DMS 273 treated with DMSO at 0.1 percent for 48 hours (cell line): ENCODE data around the gene C15orf62.

Source experiments
- DNase-seq: peaks from one replicate; lab custom pipeline; 2025; lab: John Stamatoyannopoulos, UW

Gene C15orf62

GRCh38 chr15:40755812-40756208, 14.0 kb upstream of the C15orf62 start:
- DNase-seq: no peak

DNA sequence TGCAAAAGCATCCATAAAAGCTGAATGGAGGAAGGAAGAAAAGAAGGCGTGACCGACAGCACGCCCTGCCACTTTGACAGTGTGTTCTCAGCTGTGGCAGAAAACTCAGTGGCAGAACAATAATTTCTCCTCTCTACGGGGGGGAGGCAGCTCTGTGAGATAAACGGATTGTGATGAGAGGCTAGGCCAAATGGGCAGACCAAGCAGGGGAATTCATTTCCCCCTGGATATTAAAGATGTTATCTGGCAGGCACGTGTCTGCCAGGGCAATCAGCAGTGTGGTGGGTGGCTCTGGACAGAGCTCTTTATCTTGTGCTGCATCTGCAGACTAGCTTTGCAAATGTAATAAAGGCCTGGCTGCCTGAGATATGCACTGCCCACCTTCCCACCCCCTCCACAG, 12.8 kb upstream of the C15orf62 start:
- DNase-seq: no peak

DNA sequence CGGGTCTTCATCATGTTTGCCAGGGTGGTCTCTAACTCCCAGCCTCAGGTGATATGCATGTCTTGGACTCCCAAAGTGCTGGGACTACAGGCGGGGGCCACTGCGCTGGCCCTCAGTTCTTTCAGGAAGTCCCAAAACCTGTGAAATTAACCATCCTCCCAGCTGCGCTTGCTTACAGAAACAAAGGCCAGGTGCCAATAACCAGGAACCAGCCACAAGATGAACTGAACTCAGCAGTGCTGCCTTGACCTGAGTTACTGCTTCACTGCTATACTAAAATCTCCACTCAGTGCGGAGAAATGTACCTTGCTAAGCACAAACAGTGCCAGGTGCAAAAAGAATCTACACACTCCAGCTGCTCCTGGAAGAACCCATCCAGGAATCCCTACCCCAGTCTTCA, 9.8 kb upstream of the C15orf62 start:
- DNase-seq: no peak

- no peak for DNase-seq
Measured at GRCh38 chr15:40762919-40763800, 6.6 kb upstream of the C15orf62 start.

DNA sequence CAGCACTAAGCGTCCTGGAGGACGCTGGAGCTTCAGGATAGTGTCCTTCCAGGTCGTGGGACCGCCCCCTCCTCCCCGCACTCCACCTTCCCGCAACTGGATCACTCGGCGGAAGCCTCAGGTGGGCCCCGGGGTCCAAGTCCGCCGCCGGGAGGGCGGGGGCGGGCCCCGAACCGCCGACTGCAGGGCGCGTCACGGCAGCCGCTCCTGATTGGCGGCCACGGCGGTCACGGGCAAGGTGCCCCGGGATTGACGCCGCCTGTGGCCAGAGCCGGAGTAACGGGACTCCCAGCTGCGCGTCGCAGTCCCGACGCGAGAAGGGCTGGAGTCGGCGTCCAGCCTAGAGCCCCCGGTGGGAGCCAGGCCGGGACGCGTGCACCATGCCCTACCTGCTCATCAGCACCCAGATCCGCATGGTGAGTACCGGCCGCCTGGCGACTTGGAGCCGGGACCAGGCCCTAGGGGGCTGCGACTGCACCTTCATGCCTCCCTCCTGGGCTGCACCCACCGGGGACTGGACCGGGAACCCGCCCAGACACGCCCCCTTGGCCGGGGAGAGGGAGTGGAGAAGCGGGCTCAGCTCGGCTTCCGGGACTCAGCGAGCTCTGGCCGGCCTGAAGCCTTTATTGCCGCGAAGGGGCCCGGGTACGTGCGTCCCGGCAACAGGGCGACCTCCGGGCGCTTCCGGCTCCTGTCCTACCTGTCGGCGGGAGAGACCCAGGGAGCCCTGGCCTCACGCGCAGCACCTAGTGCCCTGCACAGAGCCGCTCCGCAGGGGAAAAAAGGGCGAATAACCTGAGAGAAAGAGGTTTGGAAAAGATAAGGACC, 5.8 kb upstream of the C15orf62 start, which contains the start of gene GCHFR:
GCHFR (plus strand) TSS at position 268 of the 828 bp plus-strand sequence; CDS start at position 381, 113 bp downstream.
- DNase-seq: no peak

GRCh38 chr15:40764629-40765103, 5.1 kb upstream of the C15orf62 start:
- DNase-seq: no peak

GRCh38 chr15:40766194-40766815, 3.5 kb upstream of the C15orf62 start:
- no peak for DNase-seq

DNA sequence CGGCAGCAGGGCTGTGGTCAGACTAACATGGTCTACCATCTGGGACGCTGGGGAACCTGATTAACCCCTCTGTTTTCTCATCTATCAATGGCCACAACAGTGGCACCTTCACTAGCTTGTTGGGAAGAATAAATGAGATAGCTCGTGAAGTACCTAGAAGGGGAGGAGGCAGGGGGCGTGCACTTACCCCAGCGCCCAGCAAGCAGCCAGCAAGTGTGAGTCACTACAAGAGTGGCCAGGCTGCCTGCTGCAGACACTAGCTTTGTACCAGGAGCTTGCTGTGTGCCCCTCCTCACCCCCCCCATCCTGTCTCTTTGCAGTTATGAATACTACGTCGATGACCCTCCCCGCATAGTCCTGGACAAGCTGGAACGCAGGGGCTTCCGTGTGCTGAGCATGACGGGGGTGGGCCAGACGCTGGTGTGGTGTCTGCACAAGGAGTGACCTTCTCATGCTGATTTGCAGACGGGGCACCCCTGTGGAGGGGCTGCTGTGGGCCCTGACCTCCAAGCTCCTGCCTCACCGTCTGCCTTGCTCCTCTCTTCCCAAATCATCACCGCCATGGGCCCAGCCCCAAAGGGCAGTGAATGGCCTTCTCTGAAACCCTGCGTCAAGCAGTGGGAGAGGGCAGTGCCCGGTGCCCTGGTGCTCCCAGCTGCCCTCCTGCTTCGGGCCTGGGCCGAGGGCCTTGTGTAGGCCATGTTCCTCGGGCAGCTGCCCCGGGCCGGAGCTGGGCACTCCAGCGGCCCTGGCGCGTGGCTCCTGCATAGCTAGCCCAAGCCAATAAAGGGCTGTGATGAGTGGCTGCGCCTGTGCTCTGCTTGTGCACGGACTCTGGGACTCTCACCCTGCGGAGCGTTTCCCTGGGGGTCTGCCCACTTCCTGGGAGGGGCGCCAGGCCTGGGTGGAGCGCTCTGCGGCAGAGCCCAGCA, 2.6 kb upstream of the C15orf62 start:
- no peak for DNase-seq

- no peak for DNase-seq
Measured at GRCh38 chr15:40767838-40768500, 1.8 kb upstream of the C15orf62 start.

- no peak for DNase-seq
Measured at GRCh38 chr15:40768521-40769273, 1.1 kb upstream of the C15orf62 start.

- DNase-seq: peak; percentile 27
Measured at GRCh38 chr15:40770147-40770721, 454 bp downstream of the C15orf62 start.

DNA sequence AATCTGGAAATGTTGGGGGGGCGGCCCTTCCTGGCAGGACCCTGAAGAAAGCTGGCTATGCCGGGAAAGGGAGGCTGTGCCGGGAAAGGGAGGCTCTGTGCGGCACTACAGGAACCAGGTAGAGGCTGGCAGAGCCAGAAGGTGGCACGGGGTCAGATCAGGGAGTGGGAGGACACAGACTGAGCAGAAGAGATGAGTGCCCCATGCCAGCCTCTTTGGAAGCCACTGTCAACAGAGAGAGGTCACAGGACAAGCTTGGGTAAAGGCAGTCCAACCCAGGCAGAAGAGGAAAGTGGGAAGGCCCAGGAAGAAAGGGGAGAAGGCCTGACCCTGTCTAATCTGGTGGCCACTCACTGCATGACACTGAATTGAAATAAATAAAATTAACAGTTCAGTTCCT, 1.5 kb downstream of the C15orf62 start:
- no peak for DNase-seq

DNA sequence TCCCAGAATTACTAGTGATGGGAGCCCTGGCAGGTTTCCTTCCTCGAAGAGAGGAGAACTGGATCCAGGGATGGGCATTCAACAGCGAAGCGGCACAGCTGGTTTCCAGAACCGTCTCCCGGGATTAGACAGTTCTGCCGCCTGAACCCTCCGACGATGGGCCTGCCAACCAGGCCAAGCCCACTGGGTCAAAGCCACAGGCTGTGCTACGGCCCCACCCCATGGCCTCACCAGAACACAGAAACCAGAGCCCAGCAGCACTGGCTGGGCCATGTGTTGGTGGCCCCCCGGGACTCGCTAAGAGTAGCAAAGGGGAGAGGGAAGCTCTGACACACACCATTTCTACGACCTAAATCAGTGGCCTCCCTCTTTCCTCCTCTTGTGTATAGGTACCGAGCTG, 2.2 kb downstream of the C15orf62 start:
- DNase-seq: no peak

DNA sequence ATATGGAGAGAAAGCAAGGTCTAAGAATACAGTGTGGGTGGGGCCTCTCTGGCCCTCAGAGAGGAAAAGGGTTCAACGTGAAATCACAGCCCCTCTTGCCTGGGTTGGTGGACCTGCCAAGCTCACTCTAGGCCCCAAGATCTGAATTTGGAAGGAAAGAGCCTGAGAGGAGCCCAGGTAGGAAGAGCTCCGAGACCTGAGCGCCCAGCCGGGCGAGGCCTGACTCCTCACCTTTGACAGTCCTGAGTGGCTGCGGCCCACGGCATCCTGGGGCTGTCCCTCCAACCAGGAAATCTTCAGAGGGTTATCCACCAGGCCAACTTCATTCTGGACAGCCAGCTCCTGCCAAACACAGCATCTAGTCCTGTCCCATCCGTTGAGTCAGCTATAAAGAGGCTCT, 3.7 kb downstream of the C15orf62 start:
- no peak for DNase-seq

DNA sequence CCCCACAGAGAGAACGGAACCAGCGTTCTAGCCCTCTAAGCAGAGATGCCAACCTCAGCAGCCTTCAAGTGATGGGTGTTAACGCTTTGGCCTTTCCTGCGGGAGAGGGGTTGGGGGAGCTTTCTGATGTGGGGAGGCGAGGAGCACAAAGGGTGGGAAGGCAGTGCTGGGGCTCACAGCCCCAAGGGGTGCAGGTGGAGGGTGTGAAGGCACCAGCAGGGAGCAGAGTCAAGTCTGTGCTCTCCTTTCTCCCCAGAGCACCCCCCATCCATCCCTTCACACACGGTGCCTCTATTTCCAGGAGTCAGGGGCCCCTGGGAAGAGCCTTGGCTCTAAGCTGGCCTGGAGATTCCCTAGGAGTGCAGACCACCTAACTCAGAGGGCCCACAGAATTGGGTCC, 4.1 kb downstream of the C15orf62 start:
- DNase-seq: no peak

GRCh38 chr15:40775007-40775406, 5.2 kb downstream of the C15orf62 start:
- DNase-seq: no peak

DNA sequence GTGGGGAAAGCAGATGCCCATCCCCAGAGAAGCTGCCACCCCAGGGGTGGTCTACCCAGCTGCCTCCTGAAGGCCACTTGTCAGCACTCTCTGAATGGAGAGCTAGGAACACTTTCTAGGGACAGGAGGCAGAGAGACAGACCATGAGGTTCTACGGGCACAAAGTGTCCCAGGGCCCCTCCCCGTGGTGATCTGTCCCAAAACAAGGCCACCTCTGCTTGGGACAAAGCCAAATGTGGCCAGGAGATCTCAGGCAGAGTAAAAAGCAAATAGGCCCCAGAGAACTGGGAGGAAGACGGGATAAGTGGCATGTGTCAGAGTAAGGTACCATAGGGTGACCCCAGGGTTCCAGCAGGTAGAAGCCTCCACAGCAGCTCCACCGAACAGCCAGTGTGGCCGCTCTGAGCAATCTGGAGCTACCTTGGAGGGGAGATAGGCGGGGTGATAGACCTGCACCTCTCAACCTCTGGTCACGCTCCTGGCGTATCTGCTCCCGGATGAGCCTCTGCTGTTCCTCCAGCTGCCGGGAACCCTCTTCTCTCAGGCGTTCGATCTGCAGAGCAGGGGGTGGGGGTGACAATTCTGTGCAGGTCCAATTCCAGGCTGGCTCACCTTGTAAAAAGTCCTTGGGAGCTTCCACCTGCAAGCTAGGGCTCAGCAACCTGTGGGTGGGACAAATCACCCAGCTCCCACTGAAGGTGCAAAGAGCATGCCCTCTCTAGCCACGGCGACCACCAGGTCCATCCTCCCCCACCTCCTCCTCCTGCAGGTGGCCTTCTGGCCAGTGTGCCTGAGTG, 6.2 kb downstream of the C15orf62 start:
- DNase-seq: no peak

GRCh38 chr15:40776537-40777141, 6.9 kb downstream of the C15orf62 start:
- no peak for DNase-seq
